ENCODE data around the gene PEX6. TPM values are rescaled to one million over a fixed set of nuclear protein-coding genes. Genes with fewer than 3 reads are reported as not detected.
"Not testable (repeated sequence)": the region's sequence is repeated elsewhere in the genome, so short reads cannot be mapped to it uniquely, and the experiment has no call there.

PEX6 gene
- total RNA-seq, 3 donors from 2014 or later = 13.0 to 22.3 (median 18.9) TPM

DNA sequence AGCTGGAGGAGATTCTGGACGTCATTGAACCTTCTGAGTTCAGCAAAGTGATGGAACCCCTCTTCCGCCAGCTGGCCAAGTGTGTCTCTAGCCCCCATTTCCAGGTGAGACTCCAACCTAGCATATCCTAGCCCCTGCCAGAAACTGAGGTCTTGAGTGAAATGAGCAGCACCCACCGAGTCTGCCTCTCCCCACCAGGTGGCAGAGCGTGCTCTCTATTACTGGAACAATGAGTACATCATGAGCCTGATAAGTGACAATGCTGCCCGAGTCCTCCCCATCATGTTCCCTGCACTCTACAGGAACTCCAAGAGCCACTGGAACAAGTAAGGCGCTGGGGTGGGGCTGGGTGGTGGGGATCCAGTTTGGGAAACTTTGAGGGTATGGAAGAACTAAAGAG lies 30.1 kb upstream of the PEX6 start:
- no peak for DNase-seq (ENCODE audit: low spot score in 2 of 2)
- no peaks in the 10 kb centered on the region for H3K36me3 ChIP-seq
- intact Hi-C loops (cut with DNase I; ENCODE audit: low total_unique reads) = no loop called here
- TF ChIP-seq POLR2A (IDR thresholded peaks at IDR 0.05) (no peak), POLR2AphosphoS5 (IDR thresholded peaks at IDR 0.05) (no peak)
- TF ChIP-seq, protein P1, sequence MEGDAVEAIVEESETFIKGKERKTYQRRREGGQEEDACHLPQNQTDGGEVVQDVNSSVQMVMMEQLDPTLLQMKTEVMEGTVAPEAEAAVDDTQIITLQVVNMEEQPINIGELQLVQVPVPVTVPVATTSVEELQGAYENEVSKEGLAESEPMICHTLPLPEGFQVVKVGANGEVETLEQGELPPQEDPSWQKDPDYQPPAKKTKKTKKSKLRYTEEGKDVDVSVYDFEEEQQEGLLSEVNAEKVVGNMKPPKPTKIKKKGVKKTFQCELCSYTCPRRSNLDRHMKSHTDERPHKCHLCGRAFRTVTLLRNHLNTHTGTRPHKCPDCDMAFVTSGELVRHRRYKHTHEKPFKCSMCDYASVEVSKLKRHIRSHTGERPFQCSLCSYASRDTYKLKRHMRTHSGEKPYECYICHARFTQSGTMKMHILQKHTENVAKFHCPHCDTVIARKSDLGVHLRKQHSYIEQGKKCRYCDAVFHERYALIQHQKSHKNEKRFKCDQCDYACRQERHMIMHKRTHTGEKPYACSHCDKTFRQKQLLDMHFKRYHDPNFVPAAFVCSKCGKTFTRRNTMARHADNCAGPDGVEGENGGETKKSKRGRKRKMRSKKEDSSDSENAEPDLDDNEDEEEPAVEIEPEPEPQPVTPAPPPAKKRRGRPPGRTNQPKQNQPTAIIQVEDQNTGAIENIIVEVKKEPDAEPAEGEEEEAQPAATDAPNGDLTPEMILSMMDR (IDR thresholded peaks at IDR 0.05) = peak in 2 of 3 donors; percentile 25 to 28
- H3K4me3 ChIP-seq = no peak overlapping the region
- H3K27ac ChIP-seq = no peak overlapping the region
- H3K27me3 ChIP-seq = no peaks in the 10 kb centered on the region
- H3K4me1 ChIP-seq = peaks cover 3 to 11% of the 10 kb centered on the region in 2 donors
- no peaks in the 10 kb centered on the region for H3K9me3 ChIP-seq

DNA sequence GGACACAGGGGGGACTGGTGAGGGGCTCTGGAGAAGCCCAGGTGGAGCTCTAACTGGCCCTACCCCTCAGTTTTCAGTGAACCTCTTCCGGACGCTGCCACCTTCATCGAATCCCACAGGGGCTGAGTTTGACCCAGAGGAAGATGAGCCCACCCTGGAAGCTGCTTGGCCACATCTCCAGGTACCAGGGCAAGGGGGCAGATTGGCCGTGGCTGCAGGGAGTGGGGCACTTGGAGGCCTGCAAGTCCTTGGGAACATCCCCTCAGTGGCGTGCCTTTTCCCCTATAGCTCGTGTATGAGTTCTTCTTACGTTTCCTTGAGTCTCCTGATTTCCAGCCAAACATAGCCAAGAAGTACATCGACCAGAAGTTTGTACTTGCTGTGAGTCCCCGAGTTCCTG lies 28.1 kb upstream of the PEX6 start:
- intact Hi-C loops (cut with DNase I; ENCODE audit: low total_unique reads) = no loop called here
- Histone ChIP-seq H3K36me3 (no peaks in the 10 kb centered on the region), H3K4me3 (no peak overlapping the region), H3K4me1 (no peaks in the 10 kb centered on the region), H3K27ac (no peak overlapping the region), H3K27me3 (no peaks in the 10 kb centered on the region), H3K9me3 (no peaks in the 10 kb centered on the region)
- DNase-seq (ENCODE audit: low spot score in 2 of 2) = no peak
- no peak for TF ChIP-seq POLR2AphosphoS5 (IDR thresholded peaks at IDR 0.05)

DNA sequence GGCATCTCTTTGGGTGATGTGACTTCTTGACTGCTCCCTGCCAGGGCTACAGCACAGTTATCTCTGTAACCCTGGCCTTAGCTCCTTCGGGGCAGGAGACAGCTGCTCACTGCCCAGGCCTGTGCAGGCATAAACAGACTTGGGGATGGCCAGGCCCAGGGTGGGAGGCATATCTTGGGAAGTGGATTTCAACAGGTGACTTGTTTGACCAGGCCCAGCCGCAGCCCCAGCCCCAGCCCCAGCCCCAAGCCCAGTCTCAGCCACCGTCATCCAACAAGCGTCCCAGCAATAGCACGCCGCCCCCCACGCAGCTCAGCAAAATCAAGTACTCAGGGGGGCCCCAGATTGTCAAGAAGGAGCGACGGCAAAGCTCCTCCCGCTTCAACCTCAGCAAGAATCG lies 27.3 kb upstream of the PEX6 start:
- no peaks in the 10 kb centered on the region for H3K27me3 ChIP-seq
- intact Hi-C loops (cut with DNase I; ENCODE audit: low total_unique reads) = no loop called here
- H3K4me1 ChIP-seq = no peaks in the 10 kb centered on the region
- H3K36me3 ChIP-seq = no peaks in the 10 kb centered on the region
- DNase-seq (ENCODE audit: low spot score in 2 of 2) = no peak
- H3K27ac ChIP-seq = no peak overlapping the region
- no peak overlapping the region for H3K4me3 ChIP-seq
- no peaks in the 10 kb centered on the region for H3K9me3 ChIP-seq
- TF ChIP-seq, protein P1 (IDR thresholded peaks at IDR 0.05) = no peak
- TF ChIP-seq POLR2AphosphoS5 (IDR thresholded peaks at IDR 0.05) (no peak), POLR2A (IDR thresholded peaks at IDR 0.05) (no peak)

DNA sequence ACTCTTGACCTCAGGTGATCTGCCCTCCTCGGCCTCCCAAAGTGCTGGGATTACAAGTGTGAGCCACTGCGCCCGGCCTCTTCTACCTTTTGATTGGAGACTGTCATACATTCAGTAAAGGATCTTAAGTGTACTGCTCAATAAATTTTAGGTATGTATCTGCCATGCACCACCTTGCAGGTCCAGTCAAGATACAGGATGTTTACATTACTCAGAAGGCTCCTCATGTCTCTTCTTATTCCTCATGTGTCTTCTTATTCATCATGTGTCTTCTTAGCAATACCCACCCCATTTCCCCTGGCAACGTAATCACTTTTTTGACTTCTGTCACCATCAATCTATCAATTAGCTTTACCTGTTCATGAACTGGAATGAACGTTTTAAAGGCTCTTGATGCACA lies 26.9 kb upstream of the PEX6 start:
- DNase-seq (ENCODE audit: low spot score in 2 of 2) = no peak
- Histone ChIP-seq H3K36me3 (no peaks in the 10 kb centered on the region), H3K27me3 (no peaks in the 10 kb centered on the region), H3K4me1 (no peaks in the 10 kb centered on the region), H3K9me3 (no peaks in the 10 kb centered on the region), H3K4me3 (no peak overlapping the region), H3K27ac (no peak overlapping the region)
- intact Hi-C loops (cut with DNase I; ENCODE audit: low total_unique reads) = no loop called here
- no peak for TF ChIP-seq POLR2A (IDR thresholded peaks at IDR 0.05)

DNA sequence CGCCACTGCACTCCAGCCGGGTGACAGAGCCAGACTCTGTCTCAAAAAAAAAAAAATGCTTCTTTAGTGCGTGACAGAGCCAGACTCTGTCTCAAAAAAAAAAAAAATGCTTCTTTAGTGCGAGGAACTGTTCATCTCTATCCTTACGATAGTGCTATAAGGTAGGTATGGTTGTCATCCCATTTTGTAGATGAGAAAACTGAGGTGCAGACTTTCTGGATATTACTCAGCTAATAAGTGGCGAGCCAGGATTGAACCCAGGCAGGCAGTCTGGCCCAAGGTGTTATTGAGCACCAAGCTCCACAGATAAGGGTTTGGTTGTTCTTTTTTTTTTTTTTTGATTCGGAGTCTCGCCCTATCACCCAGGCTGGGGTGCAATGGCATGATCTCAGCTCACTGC lies 22.9 kb upstream of the PEX6 start:
- intact Hi-C loops (cut with DNase I; ENCODE audit: low total_unique reads) = no loop called here
- Histone ChIP-seq H3K4me3 (no peak overlapping the region), H3K4me1 (no peaks in the 10 kb centered on the region), H3K27ac (no peak overlapping the region), H3K36me3 (no peaks in the 10 kb centered on the region), H3K9me3 (no peaks in the 10 kb centered on the region), H3K27me3 (no peaks in the 10 kb centered on the region)
- DNase-seq (ENCODE audit: low spot score in 2 of 2) = no peak
- no peak for TF ChIP-seq POLR2A (IDR thresholded peaks at IDR 0.05)
- no peak for TF ChIP-seq POLR2AphosphoS5 (IDR thresholded peaks at IDR 0.05)
- TF ChIP-seq, protein P1 (IDR thresholded peaks at IDR 0.05) = no peak

DNA sequence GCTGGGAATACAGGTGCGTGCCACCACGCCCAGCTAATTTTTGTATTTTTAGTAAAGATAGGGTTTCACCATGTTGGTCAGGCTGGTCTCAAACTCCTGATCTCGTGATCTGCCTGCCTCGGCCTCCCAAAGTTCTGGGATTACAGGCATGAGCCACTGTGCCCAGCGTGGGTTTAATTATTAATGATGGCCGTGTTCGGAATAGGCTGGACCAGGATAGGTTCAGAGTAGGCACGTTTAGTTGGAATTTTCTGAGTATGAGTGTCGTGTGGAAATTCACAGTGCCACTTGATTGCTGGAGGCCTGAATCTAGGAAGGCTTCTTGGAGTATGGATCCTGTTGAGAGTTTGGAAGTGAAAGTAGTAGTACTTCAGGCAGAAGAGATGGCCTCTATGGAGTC lies 19.2 kb upstream of the PEX6 start:
- H3K36me3 ChIP-seq; H3K9me3 ChIP-seq; DNase-seq (ENCODE audit: low spot score in 2 of 2); H3K27ac ChIP-seq; H3K4me3 ChIP-seq; intact Hi-C loops (cut with DNase I; ENCODE audit: low total_unique reads); H3K4me1 ChIP-seq; H3K27me3 ChIP-seq: not testable (repeated sequence)

DNA sequence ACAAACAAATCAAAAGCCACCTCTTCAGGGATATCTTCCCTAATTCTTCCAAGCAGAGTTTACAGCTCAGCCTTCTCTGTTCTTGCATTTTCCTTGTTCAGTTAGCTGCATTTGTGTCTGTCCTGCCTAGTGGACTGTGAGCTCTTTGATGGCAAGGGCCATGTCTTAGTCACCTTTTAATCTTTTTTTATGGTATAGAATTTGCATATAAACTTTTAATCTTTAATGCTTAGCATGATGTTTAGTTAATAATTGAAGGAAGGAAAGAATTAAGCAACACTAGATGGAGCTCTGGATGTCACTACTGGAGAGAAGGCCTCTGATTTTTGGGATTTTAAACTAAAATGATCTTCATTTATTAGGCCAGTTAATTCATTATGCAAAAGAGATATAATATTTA lies 17.5 kb upstream of the PEX6 start:
- H3K27me3 ChIP-seq = no peaks in the 10 kb centered on the region
- H3K4me3 ChIP-seq = no peak overlapping the region
- no peaks in the 10 kb centered on the region for H3K4me1 ChIP-seq
- H3K9me3 ChIP-seq = no peaks in the 10 kb centered on the region
- no peak overlapping the region for H3K27ac ChIP-seq
- TF ChIP-seq, protein P1 (IDR thresholded peaks at IDR 0.05) = no peak
- TF ChIP-seq POLR2A (IDR thresholded peaks at IDR 0.05) (no peak), POLR2AphosphoS5 (IDR thresholded peaks at IDR 0.05) (no peak)
- H3K36me3 ChIP-seq = no peaks in the 10 kb centered on the region
- no peak for DNase-seq (ENCODE audit: low spot score in 2 of 2)
- intact Hi-C loops (cut with DNase I; ENCODE audit: low total_unique reads) = no loop called here

Data from breast epithelium (tissue), 4 donors.